Measurements from ENCODE around the gene DST. TPM values are rescaled to one million over a fixed set of nuclear protein-coding genes. Genes with fewer than 3 reads are reported as not detected.

The DST gene
- total and polyA plus RNA-seq, 2 of the 8 experiments (the other 6 are each of a cell fraction or from before 2014, with no cell fraction given), result 49.4 to 116 TPM

GRCh38 chr6:56572788-56573471, 69.8 kb downstream of the DST start:
- Histone ChIP-seq H3K79me1 (ENCODE audit: low read depth, low read length) (no peaks in the 10 kb centered on the region), H2AK5ac (ENCODE audit: low read depth, low read length) (no peak overlapping the region), H2BK5ac (ENCODE audit: low read depth, low read length) (no peak overlapping the region), H4K5ac (ENCODE audit: insufficient read length, low read depth, low read length) (no peak overlapping the region), H3K23ac (ENCODE audit: insufficient read length) (no peak overlapping the region), H4K91ac (replicated peaks; ENCODE audit: insufficient read length, low read length) (no peak overlapping the region), H2BK20ac (ENCODE audit: low read length) (no peak overlapping the region), H3K36me3 (ENCODE audit: control insufficient read depth in 2 of 4, insufficient read depth in 4 of 4, low read length in 3 of 4) (peaks cover 0 to 26% (median 10%) of the 10 kb centered on the region in 4 experiments; a peak in 3 of 8 replicates), H3K23me2 (ENCODE audit: low read depth, low read length) (no peaks in the 10 kb centered on the region), H3K27me3 (replicated peaks in 1 of 4; ENCODE audit: control insufficient read depth in 3 of 4, extremely low read depth in 1 of 4, insufficient read depth in 3 of 4, low read length in 3 of 4) (no peaks in the 10 kb centered on the region), H2BK15ac (ENCODE audit: low read length) (no peak overlapping the region), H2BK12ac (ENCODE audit: low read depth, low read length) (no peak overlapping the region), H3K14ac (ENCODE audit: insufficient read length) (no peak overlapping the region), H3K4me1 (replicated peaks in 1 of 4; ENCODE audit: control insufficient read depth in 3 of 4, insufficient read depth in 4 of 4, low read length in 3 of 4) (no peaks in the 10 kb centered on the region), H4K20me1 (replicated peaks in 1 of 2; ENCODE audit: control insufficient read depth in 1 of 2, insufficient read depth in 2 of 2, low read length in 2 of 2) (no peaks in the 10 kb centered on the region), H3K9ac (replicated peaks in 1 of 4; ENCODE audit: extremely low read depth in 1 of 4, low read depth in 3 of 4, low read length in 3 of 4) (no peak overlapping the region), H3K79me2 (ENCODE audit: control insufficient read depth in 1 of 2, insufficient read depth in 2 of 2, low read length in 2 of 2) (no peaks in the 10 kb centered on the region), H3K9me3 (ENCODE audit: insufficient read depth in 2 of 2, low read depth in 1 of 2, low read length in 1 of 2) (peaks cover 3 to 6% of the 10 kb centered on the region in 2 experiments; a peak in 1 of 4 replicates), H3K4me2 (ENCODE audit: insufficient read depth in 1 of 2, low read depth in 2 of 2, low read length in 2 of 2) (no peak overlapping the region), H2AFZ (ENCODE audit: low read length) (no peak overlapping the region), H4K8ac (ENCODE audit: extremely low read depth, insufficient read depth, low read length) (no peak overlapping the region), H3K4ac (replicated peaks; ENCODE audit: insufficient read length, low read depth, low read length) (no peak overlapping the region), H2BK120ac (replicated peaks; ENCODE audit: low read depth, low read length) (no peak overlapping the region), H3K18ac (ENCODE audit: extremely low read depth, low read length) (no peak overlapping the region), H3K56ac (replicated peaks; ENCODE audit: insufficient read length, low read depth, low read length) (no peak overlapping the region), H3K4me3 (ENCODE audit: extremely low read depth in 1 of 4, insufficient read depth in 2 of 4, low read depth in 3 of 4, low read length in 4 of 4) (no peak overlapping the region), H3K27ac (ENCODE audit: low read depth, low read length) (no peak overlapping the region)
- ChIA-PET CTCF (ENCODE audit: partially characterized antibody) (interaction anchor here (0.8 to 2.2 kb wide), 6 partner anchors 18 to 744 kb away, joined by 3 to 9 read pairs (median 4); partner anchors contain the start of gene PRIM2), POLR2A (ENCODE audit: partially characterized antibody) (no interaction called here)
- FAIRE-seq, result no peak
- 84% methylated on average over 3 of the region's 3 CpGs; no CpG with 5 or more reads in 1 of the 2 experiments for WGBS, 2 experiments (ENCODE audit: extremely low coverage in 1 of 2, insufficient coverage in 1 of 2, insufficient read length in 1 of 2, insufficient replicate concordance in 2 of 2, low coverage in 1 of 2, low lambda C conversion rate in 2 of 2, missing lambda C conversion rate in 1 of 2)
- DNase-seq (ENCODE audit: low read depth in 1 of 2, low spot score in 2 of 2), result no peak
- TF ChIP-seq E2F6 (IDR thresholded peaks at IDR 0.05), result no peak
- TF ChIP-seq NRF1 (IDR thresholded peaks at IDR 0.05; ENCODE audit: low read depth, low read length), result no peak
- no peak for TF ChIP-seq TAF7 (optimal IDR thresholded peaks at IDR 0.05; ENCODE audit: borderline replicate concordance, low read depth, low read length)
- TF ChIP-seq TAF1 (IDR thresholded peaks at IDR 0.05; ENCODE audit: low read depth, low read length), result no peak
- TF ChIP-seq HDAC6 (IDR thresholded peaks at IDR 0.05; ENCODE audit: low read depth, low read length), result no peak
- no peak for TF ChIP-seq JUN (IDR thresholded peaks at IDR 0.05; ENCODE audit: low read depth, low read length)
- TF ChIP-seq SP4 (IDR thresholded peaks at IDR 0.05; ENCODE audit: low read length), result no peak
- no peak for TF ChIP-seq POLR2AphosphoS5 (IDR thresholded peaks at IDR 0.05; ENCODE audit: low read depth, low read length)
- TF ChIP-seq RNF2 (IDR thresholded peaks at IDR 0.05; ENCODE audit: borderline replicate concordance, low read depth, low read length, missing control alignments, poor library complexity, severe bottlenecking), result no peak
- TF ChIP-seq CBX8 (IDR thresholded peaks at IDR 0.05; ENCODE audit: borderline replicate concordance, low read depth, low read length), result no peak
- no peak for TF ChIP-seq SP1 (IDR thresholded peaks at IDR 0.05; ENCODE audit: low read depth, low read length)
- TF ChIP-seq PHF8 (conservative IDR thresholded peaks at IDR 0.05; ENCODE audit: low read depth, low read length), result no peak
